SU-DHL-6 (cell line): Measurements from ENCODE around the gene BIRC7.
A peak's percentile ranks its signal among the peaks of the same experiment; 100 is the strongest.

ENCODE experiments used
- H2AFZ ChIP-seq: fragments of 200-600 bp; sonication (generic); 2 replicates; pipeline ENCODE4 v1.6.1; 2014; ENCODE audit warnings: low read depth, mild to moderate bottlenecking, moderate library complexity, mixed read lengths, antibody characterized with exemption, low read length; ENCODE audit not compliant: severe bottlenecking
- H3F3A ChIP-seq: fragments of 200-600 bp; shearing (Covaris generic); 2 replicates; pipeline ENCODE4 v1.6.0; 2016; ENCODE audit warnings: antibody characterized with exemption, mild to moderate bottlenecking; ENCODE audit not compliant: insufficient read depth
- H3K27ac ChIP-seq: fragments of 200-600 bp; sonication (generic); 2 replicates; pipeline ENCODE4 v1.5.1; 2016; ENCODE audit warnings: low read depth, mild to moderate bottlenecking, low read length, moderate library complexity, mixed read lengths
- H3K27me3 ChIP-seq: fragments of 200-600 bp; sonication (generic), shearing (Covaris generic); 2 replicates; pipeline ENCODE4 v1.6.0; 2014; ENCODE audit warnings: mild to moderate bottlenecking, low read length
- H3K36me3 ChIP-seq: fragments of 200-600 bp; sonication (generic); 2 replicates; pipeline ENCODE4 v1.6.1; 2014; ENCODE audit warnings: mild to moderate bottlenecking, low read length, mixed read lengths
- H3K4me2 ChIP-seq: fragments of 300-600, 200-600 bp; shearing (Covaris generic), sonication (generic); 2 replicates; pipeline ENCODE4 v1.6.0; 2014; ENCODE audit warnings: low read length, low read depth, mild to moderate bottlenecking; ENCODE audit not compliant: poor library complexity, severe bottlenecking
- H3K4me3 ChIP-seq: fragments of 200-600 bp; sonication (generic); 2 replicates; pipeline ENCODE4 v1.5.1; 2014; ENCODE audit warnings: antibody characterized with exemption, low read length, mild to moderate bottlenecking, mixed read lengths; ENCODE audit not compliant: insufficient read depth, poor library complexity, severe bottlenecking
- H3K79me2 ChIP-seq: fragments of 200-600 bp; sonication (generic); 2 replicates; pipeline ENCODE4 v1.6.1; 2014; ENCODE audit warnings: mild to moderate bottlenecking, low read length, moderate library complexity; ENCODE audit not compliant: insufficient read depth
- H3K9ac ChIP-seq: fragments of 200-600 bp; sonication (generic); 2 replicates; pipeline ENCODE4 v1.7.0; 2014; ENCODE audit warnings: mild to moderate bottlenecking, low read length
- H3K9me2 ChIP-seq: fragments of 200-600 bp; sonication (generic); replicated peaks from 2 replicates; pipeline ENCODE4 v1.6.1; 2014; ENCODE audit warnings: low read length; ENCODE audit not compliant: insufficient read depth
- H3K9me3 ChIP-seq: fragments of 200-600 bp; sonication (generic); 2 replicates; pipeline ENCODE4 v1.6.1; 2014; ENCODE audit warnings: low read length, mixed read lengths; ENCODE audit not compliant: insufficient read depth
- H4K20me1 ChIP-seq: fragments of 200-600 bp; sonication (generic); 2 replicates; pipeline ENCODE4 v1.6.1; 2014; ENCODE audit warnings: low read depth, mild to moderate bottlenecking, antibody characterized with exemption, low read length, moderate library complexity, mixed read lengths
- CTCF ChIP-seq: fragments of 200-600 bp; sonication (generic); IDR thresholded peaks from one replicate; pipeline ENCODE4 v1.5.1; 2017; ENCODE audit warnings: antibody characterized with exemption, mild to moderate bottlenecking, low read length, moderate library complexity; ENCODE audit not compliant: insufficient read depth, poor library complexity, severe bottlenecking
- EZH2phosphoT487 ChIP-seq: fragments of 200-600 bp; sonication (generic), shearing (Covaris generic); conservative IDR thresholded peaks from 2 replicates; pipeline ENCODE4 v1.6.1; 2018; ENCODE audit warnings: mild to moderate bottlenecking, antibody characterized with exemption, low read length, moderate library complexity, mixed read lengths

Gene BIRC7

GRCh38 chr20:63234693-63235398 lies 859 bp upstream of the BIRC7 start:
- H3K27ac ChIP-seq = no peak overlapping the region
- H3K4me3 ChIP-seq = no peak overlapping the region
- TF ChIP-seq EZH2phosphoT487 (no peak), CTCF (peak; percentile 19)
- H4K20me1 ChIP-seq = no peaks in the 10 kb centered on the region
- H3K79me2 ChIP-seq = no peaks in the 10 kb centered on the region
- no peaks in the 10 kb centered on the region for H3K27me3 ChIP-seq
- H3F3A ChIP-seq = no peaks in the 10 kb centered on the region
- H3K9me3 ChIP-seq = no peaks in the 10 kb centered on the region
- H2AFZ ChIP-seq = no peak overlapping the region
- H3K9ac ChIP-seq = no peak overlapping the region
- H3K36me3 ChIP-seq = no peaks in the 10 kb centered on the region
- no peaks in the 10 kb centered on the region for H3K9me2 ChIP-seq
- H3K4me2 ChIP-seq = no peak overlapping the region

GRCh38 chr20:63236116-63236837 lies 572 bp downstream of the BIRC7 start:
- no peak overlapping the region for H3K4me2 ChIP-seq
- H3K27ac ChIP-seq = no peak overlapping the region
- H3K4me3 ChIP-seq = no peak overlapping the region
- no peaks in the 10 kb centered on the region for H4K20me1 ChIP-seq
- no peaks in the 10 kb centered on the region for H3K79me2 ChIP-seq
- no peak overlapping the region for H3K9ac ChIP-seq
- no peak for TF ChIP-seq EZH2phosphoT487
- no peak for TF ChIP-seq CTCF
- H3K9me3 ChIP-seq = no peaks in the 10 kb centered on the region
- H3K27me3 ChIP-seq = no peaks in the 10 kb centered on the region
- no peaks in the 10 kb centered on the region for H3F3A ChIP-seq
- H3K36me3 ChIP-seq = no peaks in the 10 kb centered on the region
- no peaks in the 10 kb centered on the region for H3K9me2 ChIP-seq
- no peak overlapping the region for H2AFZ ChIP-seq

GRCh38 chr20:63238031-63238430 lies 2.3 kb downstream of the BIRC7 start:
- Histone ChIP-seq H3K4me2 (no peak overlapping the region), H3K79me2 (no peaks in the 10 kb centered on the region), H3K27ac (no peak overlapping the region), H3K36me3 (no peaks in the 10 kb centered on the region), H3K27me3 (no peaks in the 10 kb centered on the region), H3K9ac (no peak overlapping the region), H4K20me1 (no peaks in the 10 kb centered on the region), H3K9me3 (no peaks in the 10 kb centered on the region), H3F3A (no peaks in the 10 kb centered on the region), H3K9me2 (no peaks in the 10 kb centered on the region), H2AFZ (no peak overlapping the region), H3K4me3 (no peak overlapping the region)
- TF ChIP-seq CTCF (no peak), EZH2phosphoT487 (no peak)
